ENCODE data around the gene SEM1.

SEM1 gene

DNA sequence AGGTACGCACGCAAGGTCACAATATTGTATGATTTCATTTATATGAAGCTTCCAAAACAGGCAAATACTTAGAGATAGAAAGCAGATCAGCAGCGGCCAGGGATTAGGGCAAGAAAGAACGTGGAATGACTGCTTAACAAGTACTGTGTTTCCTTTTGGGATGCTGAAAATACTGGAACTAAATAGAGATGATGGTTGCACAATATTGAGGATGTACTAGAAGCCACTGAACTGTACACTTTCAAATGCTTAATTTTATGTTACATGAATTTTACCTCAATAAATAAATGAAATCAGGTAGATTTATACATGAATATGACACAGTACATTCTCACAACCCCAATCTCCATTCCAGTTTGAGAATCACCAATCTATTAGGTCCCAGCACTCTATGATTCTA lies 15.6 kb downstream of the SEM1 start:
- peaks cover 10% of the 10 kb centered on the region for H3K36me3 ChIP-seq (replicated peaks)
- no peaks in the 10 kb centered on the region for H3K9me3 ChIP-seq
- H3K4me3 ChIP-seq, result no peak overlapping the region
- no peaks in the 10 kb centered on the region; the same call in 1 of the 2 replicates for H3K4me1 ChIP-seq
- no peaks in the 10 kb centered on the region for H3K27me3 ChIP-seq (ENCODE audit: low read depth)
- in situ Hi-C loops (cut with MboI; ENCODE audit: low sequenced_read_pairs), result no loop called here
- DNase-seq (ENCODE audit: low spot score in 2 of 2), result no peak

DNA sequence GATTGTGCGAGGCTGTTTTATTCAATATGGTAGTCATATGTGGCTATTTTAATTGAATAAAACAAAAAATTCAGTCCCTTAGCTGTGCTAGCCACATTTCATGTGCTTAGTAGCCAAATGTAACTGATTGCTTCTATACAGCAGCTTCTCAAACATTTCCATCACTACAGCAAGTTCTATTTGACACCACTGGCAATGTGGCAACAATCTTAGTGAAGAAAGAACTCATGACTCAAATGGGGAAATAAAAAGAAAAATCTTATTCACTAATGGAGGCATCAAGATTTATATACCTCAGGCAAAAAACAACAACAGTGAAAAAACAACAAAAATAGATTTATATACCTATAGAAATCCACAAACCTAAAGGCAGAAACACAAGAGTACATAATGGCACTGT lies 17.9 kb downstream of the SEM1 start:
- no peak for DNase-seq (ENCODE audit: low spot score in 2 of 2)
- no peak overlapping the region for H3K4me3 ChIP-seq
- in situ Hi-C loops (cut with MboI; ENCODE audit: low sequenced_read_pairs), result no loop called here
- H3K9me3 ChIP-seq, result no peaks in the 10 kb centered on the region
- H3K27me3 ChIP-seq (ENCODE audit: low read depth), result no peaks in the 10 kb centered on the region
- H3K36me3 ChIP-seq (replicated peaks), result peaks cover 22% of the 10 kb centered on the region
- no peaks in the 10 kb centered on the region; the same call in 1 of the 2 replicates for H3K4me1 ChIP-seq

DNA sequence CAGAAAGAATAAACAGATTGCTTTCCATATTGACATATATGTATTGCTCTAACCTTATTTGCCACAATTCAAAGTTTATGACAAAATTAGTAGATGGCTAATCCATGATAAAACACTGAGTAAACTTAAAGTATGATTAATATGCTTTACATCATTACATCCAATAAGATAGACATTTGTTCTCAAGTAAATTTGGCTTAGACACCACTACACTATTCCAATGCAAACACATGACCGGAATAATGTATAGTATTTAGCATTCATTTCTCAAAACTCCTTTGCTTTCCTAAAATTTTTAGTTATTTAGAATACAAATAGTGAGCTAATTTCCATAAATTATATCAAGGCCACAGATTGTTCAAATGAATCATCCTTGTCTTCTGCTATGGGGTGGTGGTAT lies 20.2 kb downstream of the SEM1 start:
- no peak for DNase-seq (ENCODE audit: low spot score in 2 of 2)
- Histone ChIP-seq H3K4me1 (no peaks in the 10 kb centered on the region), H3K27me3 (ENCODE audit: low read depth) (no peaks in the 10 kb centered on the region), H3K9me3 (no peaks in the 10 kb centered on the region), H3K36me3 (replicated peaks) (peaks cover 22% of the 10 kb centered on the region), H3K4me3 (no peak overlapping the region)
- in situ Hi-C loops (cut with MboI; ENCODE audit: low sequenced_read_pairs), result no loop called here

DNA sequence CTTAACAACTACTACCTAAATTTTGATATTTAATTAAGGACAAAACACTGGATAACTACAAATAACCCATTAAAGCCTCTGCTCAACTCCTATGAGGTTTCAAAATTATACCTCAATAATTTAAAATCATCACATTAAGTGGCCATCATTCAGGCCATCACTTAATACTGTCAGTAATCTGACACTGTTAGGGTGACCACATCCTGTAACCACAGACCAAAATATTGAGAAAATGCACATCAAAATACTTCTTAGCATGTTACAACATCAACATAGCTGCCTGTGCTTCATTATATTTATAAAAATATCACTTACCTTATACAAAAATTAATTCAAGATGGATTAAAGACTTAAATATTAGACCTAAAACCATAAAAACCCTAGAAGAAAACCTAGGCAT lies 23.3 kb downstream of the SEM1 start:
- DNase-seq (ENCODE audit: low spot score in 2 of 2), result no peak
- Histone ChIP-seq H3K27me3 (ENCODE audit: low read depth) (no peaks in the 10 kb centered on the region), H3K4me3 (no peak overlapping the region), H3K4me1 (no peaks in the 10 kb centered on the region), H3K9me3 (no peaks in the 10 kb centered on the region), H3K36me3 (replicated peaks) (peaks cover 20% of the 10 kb centered on the region)
- in situ Hi-C loops (cut with MboI; ENCODE audit: low sequenced_read_pairs), result no loop called here

DNA sequence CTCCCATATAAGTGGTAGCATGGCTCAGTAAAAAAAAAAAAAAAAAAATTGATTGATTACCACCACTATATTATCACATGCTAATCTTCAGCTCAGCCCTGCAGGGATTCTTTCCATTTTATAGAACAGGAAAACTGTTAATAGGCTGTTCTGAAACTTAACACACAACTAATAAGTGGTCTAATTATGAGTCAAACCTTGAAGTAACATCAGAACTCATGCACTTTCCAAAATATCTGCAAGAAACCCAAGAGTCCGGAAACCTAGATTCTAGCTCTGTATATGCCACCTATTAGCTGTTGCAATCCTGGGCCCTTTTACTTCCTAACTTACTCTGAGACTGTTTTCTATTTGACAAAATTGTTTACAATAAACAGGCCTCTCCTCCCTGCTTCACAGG lies 23.9 kb downstream of the SEM1 start:
- peaks cover 16% of the 10 kb centered on the region for H3K36me3 ChIP-seq (replicated peaks)
- no peaks in the 10 kb centered on the region for H3K4me1 ChIP-seq
- no peak for DNase-seq (ENCODE audit: low spot score in 2 of 2)
- no peaks in the 10 kb centered on the region for H3K27me3 ChIP-seq (ENCODE audit: low read depth)
- in situ Hi-C loops (cut with MboI; ENCODE audit: low sequenced_read_pairs), result no loop called here
- no peak overlapping the region for H3K4me3 ChIP-seq
- H3K9me3 ChIP-seq, result no peaks in the 10 kb centered on the region

DNA sequence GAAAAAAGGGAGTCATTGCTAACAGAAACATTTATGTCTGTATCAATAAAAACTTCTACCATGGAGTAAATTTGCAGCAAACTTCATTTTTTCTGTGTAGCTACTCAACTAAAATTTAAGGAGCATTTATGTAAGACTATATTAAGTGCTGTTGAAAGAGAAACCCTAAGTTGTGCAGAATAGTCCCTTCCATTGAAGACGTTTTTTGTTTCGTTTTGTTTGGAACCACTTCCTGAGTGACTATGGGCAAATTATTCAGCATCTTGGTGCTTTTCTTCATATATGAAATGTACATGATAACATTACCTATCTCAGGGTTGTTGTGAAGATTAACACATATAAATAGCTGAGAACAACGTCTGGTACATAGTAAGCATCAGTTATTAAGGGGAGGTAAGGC lies 24.3 kb downstream of the SEM1 start:
- Histone ChIP-seq H3K4me3 (no peak overlapping the region), H3K4me1 (no peaks in the 10 kb centered on the region), H3K27me3 (ENCODE audit: low read depth) (no peaks in the 10 kb centered on the region), H3K36me3 (replicated peaks) (peaks cover 16% of the 10 kb centered on the region), H3K9me3 (no peaks in the 10 kb centered on the region)
- no peak for DNase-seq (ENCODE audit: low spot score in 2 of 2)
- in situ Hi-C loops (cut with MboI; ENCODE audit: low sequenced_read_pairs), result no loop called here

DNA sequence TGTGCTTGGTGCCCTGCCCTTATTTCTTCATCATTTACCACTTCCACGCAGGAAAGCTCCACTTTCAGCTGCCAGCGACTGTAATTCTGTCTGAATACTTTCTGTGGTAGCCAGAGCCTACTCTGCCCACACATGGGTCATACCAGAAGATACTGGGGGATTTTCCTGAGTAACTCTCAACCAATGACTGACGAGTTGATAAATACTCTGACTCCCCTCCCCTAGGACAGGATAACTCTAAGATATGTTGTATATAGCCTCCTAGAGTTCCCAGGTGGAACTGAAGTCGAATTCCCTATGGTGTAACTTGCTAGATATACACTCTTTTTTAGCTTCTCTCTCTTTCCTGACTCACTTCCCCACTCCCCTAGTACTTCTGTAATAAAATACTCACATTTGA lies 29.8 kb downstream of the SEM1 start:
- no peak for DNase-seq (ENCODE audit: low spot score in 2 of 2)
- Histone ChIP-seq H3K36me3 (replicated peaks) (peaks cover 4% of the 10 kb centered on the region; the same call in 1 of the 2 replicates), H3K9me3 (no peaks in the 10 kb centered on the region), H3K4me1 (no peaks in the 10 kb centered on the region), H3K4me3 (no peak overlapping the region), H3K27me3 (ENCODE audit: low read depth) (no peaks in the 10 kb centered on the region)
- in situ Hi-C loops (cut with MboI; ENCODE audit: low sequenced_read_pairs), result no loop called here

DNA sequence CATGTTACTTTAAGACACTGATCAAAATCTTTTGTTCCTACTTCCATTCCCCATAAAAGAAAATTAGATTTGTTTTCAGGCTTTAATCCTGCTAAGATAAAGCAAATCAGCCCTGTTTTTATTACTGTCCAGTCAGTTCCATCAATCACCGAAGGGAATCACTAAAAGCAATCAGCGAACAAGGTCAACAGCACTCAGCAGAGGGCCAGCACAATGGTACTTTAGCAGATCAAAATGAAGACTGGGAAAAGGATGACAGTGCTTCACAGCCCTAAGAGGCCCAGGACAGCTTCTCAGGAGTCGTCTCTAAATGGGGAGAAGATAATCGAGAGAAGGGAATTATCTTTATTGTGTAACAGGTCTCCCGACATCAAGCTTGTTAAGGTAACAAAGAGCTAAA lies 32.7 kb downstream of the SEM1 start:
- no peak for DNase-seq (ENCODE audit: low spot score in 2 of 2)
- Histone ChIP-seq H3K4me3 (no peak overlapping the region), H3K4me1 (no peaks in the 10 kb centered on the region), H3K27me3 (ENCODE audit: low read depth) (no peaks in the 10 kb centered on the region), H3K36me3 (replicated peaks) (no peaks in the 10 kb centered on the region), H3K9me3 (no peaks in the 10 kb centered on the region)
- in situ Hi-C loops (cut with MboI; ENCODE audit: low sequenced_read_pairs), result no loop called here

DNA sequence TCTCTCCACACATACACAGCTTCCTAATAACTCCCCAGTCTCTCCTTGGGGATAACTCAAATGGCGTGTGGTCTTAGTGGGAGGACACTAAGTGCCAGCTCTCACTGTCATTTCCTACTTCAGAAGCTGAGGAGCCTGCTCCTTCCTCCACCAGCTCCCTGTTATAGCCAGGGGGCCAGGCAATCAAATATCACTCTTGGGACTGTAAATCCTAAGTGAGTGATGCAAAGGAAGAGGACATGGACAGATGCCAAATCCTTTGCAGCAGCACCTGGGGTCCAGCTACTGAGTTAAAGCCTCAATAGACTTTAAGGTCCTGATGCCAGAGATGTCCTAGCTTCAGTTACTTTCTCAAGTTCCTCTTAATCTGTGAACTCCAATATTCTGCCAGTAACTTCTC lies 34.1 kb downstream of the SEM1 start:
- Histone ChIP-seq H3K27me3 (ENCODE audit: low read depth) (no peaks in the 10 kb centered on the region), H3K4me3 (no peak overlapping the region), H3K9me3 (no peaks in the 10 kb centered on the region), H3K4me1 (no peaks in the 10 kb centered on the region), H3K36me3 (replicated peaks) (no peaks in the 10 kb centered on the region)
- in situ Hi-C loops (cut with MboI; ENCODE audit: low sequenced_read_pairs), result no loop called here
- no peak for DNase-seq (ENCODE audit: low spot score in 2 of 2)

DNA sequence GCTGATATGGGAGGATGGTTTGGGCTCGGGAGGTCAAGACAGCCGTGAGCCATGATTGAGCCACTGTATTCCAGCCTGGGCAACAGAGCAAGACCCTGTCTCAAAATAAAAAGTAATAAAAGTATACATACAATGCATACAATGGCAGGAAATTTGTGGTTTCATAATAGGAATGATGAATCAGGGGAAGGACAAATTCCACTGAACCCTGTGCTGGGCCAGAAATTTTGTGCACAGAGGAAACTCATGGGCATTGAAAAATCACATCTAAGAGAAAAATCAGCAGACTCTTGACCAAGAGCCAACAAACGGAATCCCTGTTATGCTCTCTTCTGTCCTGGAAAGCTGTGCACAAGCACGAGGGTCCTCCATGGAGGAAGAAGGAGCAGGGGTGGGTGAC lies 35.1 kb downstream of the SEM1 start:
- Histone ChIP-seq H3K27me3 (ENCODE audit: low read depth) (no peaks in the 10 kb centered on the region), H3K9me3 (no peaks in the 10 kb centered on the region), H3K36me3 (replicated peaks) (no peaks in the 10 kb centered on the region), H3K4me3 (no peak overlapping the region), H3K4me1 (no peaks in the 10 kb centered on the region)
- in situ Hi-C loops (cut with MboI; ENCODE audit: low sequenced_read_pairs), result no loop called here
- DNase-seq (ENCODE audit: low spot score in 2 of 2), result no peak

DNA sequence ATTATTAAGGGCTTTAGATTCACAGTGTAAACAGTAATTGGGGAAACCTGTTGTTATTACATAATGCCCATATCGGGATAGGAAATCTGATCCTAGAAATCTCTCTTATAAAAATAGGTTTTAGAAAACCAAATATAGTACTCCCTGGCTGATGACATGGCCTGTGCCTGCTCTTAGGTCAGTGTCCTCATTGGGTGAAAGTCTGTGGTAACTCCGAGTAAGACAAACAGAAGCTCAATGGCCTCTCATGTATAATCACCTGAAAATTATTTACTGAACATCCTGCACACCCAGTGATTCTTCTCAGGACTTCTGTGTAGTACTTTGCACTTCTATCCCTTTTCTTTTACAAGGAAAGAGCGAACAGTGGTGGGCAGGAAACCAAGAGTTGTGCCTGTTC lies 37.8 kb downstream of the SEM1 start:
- in situ Hi-C loops (cut with MboI; ENCODE audit: low sequenced_read_pairs), result no loop called here
- H3K36me3 ChIP-seq (replicated peaks), result no peaks in the 10 kb centered on the region
- H3K4me1 ChIP-seq, result no peaks in the 10 kb centered on the region
- DNase-seq (ENCODE audit: low spot score in 2 of 2), result no peak
- no peaks in the 10 kb centered on the region for H3K9me3 ChIP-seq
- H3K4me3 ChIP-seq, result no peak overlapping the region
- H3K27me3 ChIP-seq (ENCODE audit: low read depth), result no peaks in the 10 kb centered on the region

DNA sequence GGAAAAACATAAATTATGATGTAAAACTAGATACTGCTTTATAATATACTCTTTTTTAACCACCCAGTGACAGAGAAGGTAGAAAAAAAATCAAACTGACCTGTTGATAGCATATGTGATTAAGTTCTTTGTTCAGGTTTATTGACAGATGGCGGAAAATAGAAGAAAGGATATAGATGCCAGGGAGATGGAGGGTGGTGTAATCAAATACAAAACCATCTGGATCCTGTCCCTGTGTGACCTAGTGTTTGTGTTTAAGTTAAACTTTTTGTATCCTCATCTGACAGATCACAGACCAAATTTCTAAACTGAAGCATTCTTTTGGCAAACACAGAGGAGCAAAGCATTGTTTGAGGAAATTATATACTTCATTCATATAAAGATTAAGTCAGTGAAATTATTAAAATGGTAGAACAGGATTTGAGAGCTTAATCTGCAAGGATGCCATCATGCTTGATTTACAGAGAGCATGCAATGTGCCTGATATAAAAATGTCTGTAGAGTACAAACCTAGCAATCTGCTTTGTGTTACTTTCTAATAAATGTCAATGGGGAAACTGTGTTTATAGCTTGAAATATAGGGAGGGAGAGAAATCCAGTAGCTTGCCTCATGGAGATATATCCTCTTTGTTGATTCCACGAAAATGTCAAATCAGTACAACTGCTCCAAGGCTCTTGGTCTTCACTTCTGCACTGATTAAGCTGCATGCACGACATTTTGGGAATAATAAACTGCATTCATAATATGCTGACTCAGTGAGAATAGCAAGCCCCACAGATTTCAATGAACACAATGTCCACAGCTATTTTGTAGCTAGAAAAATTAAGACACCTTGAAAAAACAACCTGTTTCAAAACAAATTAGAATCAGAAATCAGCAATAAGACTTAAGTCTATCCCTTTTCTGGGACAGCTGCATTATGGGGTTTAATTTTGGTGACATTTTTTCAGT lies 39.0 kb downstream of the SEM1 start:
- Histone ChIP-seq H3K4me1 (no peaks in the 10 kb centered on the region), H3K4me3 (no peak overlapping the region), H3K9me3 (no peaks in the 10 kb centered on the region), H3K36me3 (replicated peaks) (no peaks in the 10 kb centered on the region), H3K27me3 (ENCODE audit: low read depth) (no peaks in the 10 kb centered on the region)
- in situ Hi-C loops (cut with MboI; ENCODE audit: low sequenced_read_pairs), result no loop called here
- DNase-seq (ENCODE audit: low spot score in 2 of 2), result no peak

DNA sequence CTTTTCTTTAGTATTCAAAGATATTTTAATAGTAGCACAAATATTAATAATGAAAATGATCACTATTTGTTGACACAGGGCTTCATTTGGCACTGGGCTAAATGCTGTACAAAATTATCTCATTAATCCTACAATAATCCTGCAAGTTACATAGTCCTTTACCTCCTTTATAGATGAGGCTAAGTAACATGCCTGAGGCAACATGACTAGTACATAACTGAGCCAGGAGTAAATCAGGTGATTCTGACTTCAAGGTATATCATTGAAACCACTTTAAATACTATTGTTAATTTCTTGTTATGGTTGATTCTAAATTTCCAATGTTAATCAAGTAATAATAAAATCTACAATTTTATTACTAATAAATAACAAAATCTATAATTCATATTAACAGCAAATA lies 39.8 kb downstream of the SEM1 start:
- H3K4me3 ChIP-seq, result no peak overlapping the region
- DNase-seq (ENCODE audit: low spot score in 2 of 2), result no peak
- no peaks in the 10 kb centered on the region for H3K27me3 ChIP-seq (ENCODE audit: low read depth)
- in situ Hi-C loops (cut with MboI; ENCODE audit: low sequenced_read_pairs), result no loop called here
- no peaks in the 10 kb centered on the region for H3K4me1 ChIP-seq
- no peaks in the 10 kb centered on the region for H3K36me3 ChIP-seq (replicated peaks)
- no peaks in the 10 kb centered on the region for H3K9me3 ChIP-seq

DNA sequence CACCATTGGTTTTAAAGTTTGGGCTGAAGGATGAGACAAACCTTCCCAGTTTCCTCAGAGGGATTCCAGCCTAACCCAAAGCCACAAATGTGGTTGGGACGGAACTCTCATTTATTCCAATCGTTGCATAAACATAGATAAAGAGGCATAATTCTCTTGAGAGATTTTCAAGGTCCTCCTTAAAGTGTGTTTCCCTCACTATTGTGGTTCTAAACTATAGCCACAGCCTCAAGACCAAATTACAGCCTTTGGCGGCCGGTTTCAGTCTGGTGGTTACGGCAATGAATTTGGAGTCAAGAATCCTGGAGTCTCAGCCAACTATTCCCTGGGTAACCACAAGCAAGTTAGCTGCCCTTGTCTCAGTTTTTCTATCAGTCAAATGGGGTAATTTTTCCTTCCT lies 42.6 kb downstream of the SEM1 start:
- in situ Hi-C loops (cut with MboI; ENCODE audit: low sequenced_read_pairs), result no loop called here
- H3K36me3 ChIP-seq (replicated peaks), result no peaks in the 10 kb centered on the region
- DNase-seq (ENCODE audit: low spot score in 2 of 2), result no peak

DNA sequence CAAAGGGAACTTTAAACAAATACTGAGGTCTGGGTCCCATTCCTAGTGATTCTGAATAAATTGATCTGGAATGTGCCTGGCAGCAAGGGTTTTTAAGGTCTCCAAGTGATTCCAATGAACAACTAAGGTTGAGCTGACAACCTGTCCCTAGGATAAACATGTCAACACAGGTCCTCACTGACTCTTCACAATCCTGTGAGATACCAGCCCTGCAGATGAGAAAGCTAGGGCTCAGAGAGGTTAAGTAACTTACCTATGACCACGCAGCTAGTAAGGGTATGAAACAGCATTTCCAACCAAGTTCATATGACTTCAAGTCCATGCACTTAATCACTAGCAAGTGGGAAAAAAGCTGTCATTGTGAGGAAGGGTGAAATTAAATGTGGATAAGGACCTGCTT lies 44.0 kb downstream of the SEM1 start:
- no peak for DNase-seq (ENCODE audit: low spot score in 2 of 2)

More for the DNA sequence above, 42.6 kb downstream of the SEM1 start:
- no peak overlapping the region for H3K4me3 ChIP-seq
- H3K9me3 ChIP-seq, result no peaks in the 10 kb centered on the region
- no peaks in the 10 kb centered on the region for H3K4me1 ChIP-seq
- H3K27me3 ChIP-seq (ENCODE audit: low read depth), result no peaks in the 10 kb centered on the region

More for the DNA sequence above, 44.0 kb downstream of the SEM1 start:
- Histone ChIP-seq H3K4me1 (no peaks in the 10 kb centered on the region), H3K9me3 (no peaks in the 10 kb centered on the region), H3K27me3 (ENCODE audit: low read depth) (no peaks in the 10 kb centered on the region), H3K4me3 (no peak overlapping the region), H3K36me3 (replicated peaks) (no peaks in the 10 kb centered on the region)
- in situ Hi-C loops (cut with MboI; ENCODE audit: low sequenced_read_pairs), result no loop called here

All from HAP-1 (cell line).